Measurements from ENCODE around the gene ADSS1. TPM values are rescaled to one million over a fixed set of nuclear protein-coding genes. Genes with fewer than 3 reads are reported as not detected.
A peak's percentile ranks its signal among the peaks of the same experiment; 100 is the strongest.

Gene ADSS1
- total RNA-seq: 2.1 and 4.3 TPM in 2 replicates

- peak; percentile 99 for DNase-seq (ENCODE audit: insufficient read length, low spot score, missing footprints)
- Histone ChIP-seq H3K36me3 (ENCODE audit: insufficient read depth, low read length) (peaks cover 8% of the 10 kb centered on the region), H2AFZ (ENCODE audit: low read length) (no peak within 1 kb of the TSS), H3K9me3 (ENCODE audit: low read depth, low read length) (no peaks in the 10 kb centered on the region), H3K27me3 (ENCODE audit: insufficient read depth, low read length) (no peaks in the 10 kb centered on the region), H3K27ac (ENCODE audit: low read depth, low read length) (no peak within 1 kb of the TSS), H3K4me3 (ENCODE audit: insufficient read depth, low read length) (peak within 1 kb of the TSS; percentile 67), H3K4me1 (ENCODE audit: insufficient read depth, low read length) (peaks cover 17% of the 10 kb centered on the region), H3K79me2 (ENCODE audit: insufficient read depth, low read length) (no peaks in the 10 kb centered on the region), H4K20me1 (ENCODE audit: insufficient read depth, low read length) (peaks cover 28% of the 10 kb centered on the region), H3K4me2 (ENCODE audit: insufficient read depth, low read length) (peak within 1 kb of the TSS; percentile 86)
- TF ChIP-seq, protein P1, sequence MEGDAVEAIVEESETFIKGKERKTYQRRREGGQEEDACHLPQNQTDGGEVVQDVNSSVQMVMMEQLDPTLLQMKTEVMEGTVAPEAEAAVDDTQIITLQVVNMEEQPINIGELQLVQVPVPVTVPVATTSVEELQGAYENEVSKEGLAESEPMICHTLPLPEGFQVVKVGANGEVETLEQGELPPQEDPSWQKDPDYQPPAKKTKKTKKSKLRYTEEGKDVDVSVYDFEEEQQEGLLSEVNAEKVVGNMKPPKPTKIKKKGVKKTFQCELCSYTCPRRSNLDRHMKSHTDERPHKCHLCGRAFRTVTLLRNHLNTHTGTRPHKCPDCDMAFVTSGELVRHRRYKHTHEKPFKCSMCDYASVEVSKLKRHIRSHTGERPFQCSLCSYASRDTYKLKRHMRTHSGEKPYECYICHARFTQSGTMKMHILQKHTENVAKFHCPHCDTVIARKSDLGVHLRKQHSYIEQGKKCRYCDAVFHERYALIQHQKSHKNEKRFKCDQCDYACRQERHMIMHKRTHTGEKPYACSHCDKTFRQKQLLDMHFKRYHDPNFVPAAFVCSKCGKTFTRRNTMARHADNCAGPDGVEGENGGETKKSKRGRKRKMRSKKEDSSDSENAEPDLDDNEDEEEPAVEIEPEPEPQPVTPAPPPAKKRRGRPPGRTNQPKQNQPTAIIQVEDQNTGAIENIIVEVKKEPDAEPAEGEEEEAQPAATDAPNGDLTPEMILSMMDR (IDR thresholded peaks at IDR 0.05; ENCODE audit: extremely low read depth, low read depth, low read length): peak; percentile 72
These were observed at the start of gene ADSS1 for GRCh38 chr14:104723651-104724406. Gene ADSS1, plus strand, starts transcription at chr14:104724229. Its CDS starts 42 bp downstream, at chr14:104724271.

GRCh38 chr14:104675447-104675846 is 48.6 kb upstream of the ADSS1 start:
- Histone ChIP-seq H3K79me2 (ENCODE audit: insufficient read depth, low read length) (no peaks in the 10 kb centered on the region), H3K36me3 (ENCODE audit: insufficient read depth, low read length) (no peaks in the 10 kb centered on the region), H3K9me3 (ENCODE audit: low read depth, low read length) (no peaks in the 10 kb centered on the region), H4K20me1 (ENCODE audit: insufficient read depth, low read length) (no peaks in the 10 kb centered on the region), H2AFZ (ENCODE audit: low read length) (no peak overlapping the region), H3K4me1 (ENCODE audit: insufficient read depth, low read length) (peaks cover 11% of the 10 kb centered on the region), H3K27me3 (ENCODE audit: insufficient read depth, low read length) (no peaks in the 10 kb centered on the region), H3K4me3 (ENCODE audit: insufficient read depth, low read length) (no peak overlapping the region), H3K27ac (ENCODE audit: low read depth, low read length) (no peak overlapping the region), H3K4me2 (ENCODE audit: insufficient read depth, low read length) (no peak overlapping the region)
- TF ChIP-seq, protein P1 (IDR thresholded peaks at IDR 0.05; ENCODE audit: extremely low read depth, low read depth, low read length): no peak
- no peak for DNase-seq (ENCODE audit: insufficient read length, low spot score, missing footprints)

GRCh38 chr14:104676130-104676693 is 47.8 kb upstream of the ADSS1 start:
- no peak overlapping the region for H3K4me3 ChIP-seq (ENCODE audit: insufficient read depth, low read length)
- TF ChIP-seq, protein P1 (IDR thresholded peaks at IDR 0.05; ENCODE audit: extremely low read depth, low read depth, low read length): no peak
- H3K79me2 ChIP-seq (ENCODE audit: insufficient read depth, low read length): no peaks in the 10 kb centered on the region
- H3K27ac ChIP-seq (ENCODE audit: low read depth, low read length): no peak overlapping the region
- H2AFZ ChIP-seq (ENCODE audit: low read length): no peak overlapping the region
- H3K36me3 ChIP-seq (ENCODE audit: insufficient read depth, low read length): no peaks in the 10 kb centered on the region
- H3K4me2 ChIP-seq (ENCODE audit: insufficient read depth, low read length): no peak overlapping the region
- H3K27me3 ChIP-seq (ENCODE audit: insufficient read depth, low read length): no peaks in the 10 kb centered on the region
- peaks cover 19% of the 10 kb centered on the region for H3K4me1 ChIP-seq (ENCODE audit: insufficient read depth, low read length)
- peak; percentile 75 for DNase-seq (ENCODE audit: insufficient read length, low spot score, missing footprints)
- no peaks in the 10 kb centered on the region for H3K9me3 ChIP-seq (ENCODE audit: low read depth, low read length)
- H4K20me1 ChIP-seq (ENCODE audit: insufficient read depth, low read length): no peaks in the 10 kb centered on the region
